ENCODE results near the gene RAET1L. TPM values are rescaled to one million over a fixed set of nuclear protein-coding genes. Genes with fewer than 3 reads are reported as not detected.

Gene RAET1L
- total RNA-seq, 2 donors from 2014 or later = not detected

DNA sequence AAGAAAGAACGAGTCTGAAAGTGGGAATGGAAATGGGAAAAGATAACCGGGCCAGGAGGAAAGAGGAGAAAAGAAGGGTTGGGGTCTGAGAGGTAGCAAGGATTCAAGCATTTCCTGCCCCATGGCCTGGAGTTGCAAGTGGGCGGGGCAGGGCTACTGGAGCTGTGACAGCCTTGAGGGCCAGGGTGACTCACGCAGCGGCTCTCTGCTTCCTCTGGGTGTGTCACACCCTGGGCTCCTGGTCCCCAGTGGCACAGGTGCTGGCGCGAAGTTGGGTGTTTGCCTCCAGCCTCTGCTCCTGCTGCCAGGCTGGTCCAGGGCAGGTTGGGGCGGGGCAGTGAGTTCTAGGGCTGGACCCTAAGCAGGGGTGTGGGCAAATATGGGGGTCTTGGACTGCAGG, 46.9 kb upstream of the RAET1L start:
- Mint-ChIP-seq H3K27me3 (ENCODE audit: insufficient read depth) (peaks cover 19% of the 10 kb centered on the region), H3K4me3 (no peak overlapping the region), H3K4me1 (peaks cover 5% of the 10 kb centered on the region), H3K27ac (no peak overlapping the region), H3K36me3 (ENCODE audit: low read depth) (no peaks in the 10 kb centered on the region), H3K9me3 (no peaks in the 10 kb centered on the region)
- H3K9ac ChIP-seq (ENCODE audit: extremely low read depth, low read length, poor library complexity, severe bottlenecking) = no peak overlapping the region
- no peak overlapping the region for H3K4me3 ChIP-seq (ENCODE audit: low read length)
- TF ChIP-seq CTCF (conservative IDR thresholded peaks at IDR 0.05) = no peak
- peaks cover 22% of the 10 kb centered on the region for H3K27me3 ChIP-seq (ENCODE audit: control insufficient read depth, insufficient read depth, low read length, poor library complexity, severe bottlenecking)
- WGBS, 2 experiments (ENCODE audit: insufficient coverage in 1 of 2, insufficient read length in 1 of 2) = 76 to 81% methylated on average over 5 to 8 of the region's 8 CpGs
- H3K9me3 ChIP-seq (ENCODE audit: control insufficient read depth, low read length) = no peaks in the 10 kb centered on the region
- no peaks in the 10 kb centered on the region for H3K4me1 ChIP-seq (ENCODE audit: control insufficient read depth, insufficient read depth, low read length)
- H3K27ac ChIP-seq (ENCODE audit: low read depth, low read length) = no peak overlapping the region
- no peaks in the 10 kb centered on the region for H3K36me3 ChIP-seq (ENCODE audit: control insufficient read depth, insufficient read depth, low read length)
- peak; percentile 85 for DNase-seq

- H3K4me3 Mint-ChIP-seq = no peak overlapping the region
- H3K36me3 ChIP-seq (ENCODE audit: control insufficient read depth, insufficient read depth, low read length) = no peaks in the 10 kb centered on the region
- H3K9me3 Mint-ChIP-seq = no peaks in the 10 kb centered on the region
- TF ChIP-seq CTCF (conservative IDR thresholded peaks at IDR 0.05) = no peak
- H3K36me3 Mint-ChIP-seq (ENCODE audit: low read depth) = peaks cover 1% of the 10 kb centered on the region
- H3K4me3 ChIP-seq (ENCODE audit: low read length) = no peak overlapping the region
- H3K27ac ChIP-seq (ENCODE audit: low read depth, low read length) = no peak overlapping the region
- H3K4me1 ChIP-seq (ENCODE audit: control insufficient read depth, insufficient read depth, low read length) = no peaks in the 10 kb centered on the region
- no peak overlapping the region for H3K27ac Mint-ChIP-seq
- H3K9me3 ChIP-seq (ENCODE audit: control insufficient read depth, low read length) = no peaks in the 10 kb centered on the region
- peaks cover 36% of the 10 kb centered on the region for H3K27me3 Mint-ChIP-seq (ENCODE audit: insufficient read depth)
- 87 to 100% methylated on average over 1 to 3 of the region's 3 CpGs for WGBS, 2 experiments (ENCODE audit: insufficient coverage in 1 of 2, insufficient read length in 1 of 2)
- peaks cover 5% of the 10 kb centered on the region for H3K4me1 Mint-ChIP-seq
- peaks cover 32% of the 10 kb centered on the region for H3K27me3 ChIP-seq (ENCODE audit: control insufficient read depth, insufficient read depth, low read length, poor library complexity, severe bottlenecking)
- no peak overlapping the region for H3K9ac ChIP-seq (ENCODE audit: extremely low read depth, low read length, poor library complexity, severe bottlenecking)
- DNase-seq = no peak
These were observed 45.0 kb upstream of the RAET1L start for GRCh38 chr6:150070236-150070818.

- Mint-ChIP-seq H3K27me3 (ENCODE audit: insufficient read depth) (peaks cover 37% of the 10 kb centered on the region), H3K4me1 (peaks cover 2% of the 10 kb centered on the region), H3K27ac (no peak overlapping the region), H3K36me3 (ENCODE audit: low read depth) (peaks cover 5% of the 10 kb centered on the region), H3K4me3 (peak overlapping the region; percentile 67), H3K9me3 (no peaks in the 10 kb centered on the region)
- Histone ChIP-seq H3K27me3 (ENCODE audit: control insufficient read depth, insufficient read depth, low read length, poor library complexity, severe bottlenecking) (peaks cover 32% of the 10 kb centered on the region), H3K27ac (ENCODE audit: low read depth, low read length) (no peak overlapping the region), H3K9me3 (ENCODE audit: control insufficient read depth, low read length) (no peaks in the 10 kb centered on the region), H3K4me3 (ENCODE audit: low read length) (no peak overlapping the region), H3K9ac (ENCODE audit: extremely low read depth, low read length, poor library complexity, severe bottlenecking) (no peak overlapping the region), H3K36me3 (ENCODE audit: control insufficient read depth, insufficient read depth, low read length) (no peaks in the 10 kb centered on the region), H3K4me1 (ENCODE audit: control insufficient read depth, insufficient read depth, low read length) (no peaks in the 10 kb centered on the region)
- 76 to 89% methylated on average over 8 to 11 of the region's 11 CpGs for WGBS, 2 experiments (ENCODE audit: insufficient coverage in 1 of 2, insufficient read length in 1 of 2)
- DNase-seq = no peak
- TF ChIP-seq CTCF (conservative IDR thresholded peaks at IDR 0.05) = no peak
These were observed 44.4 kb upstream of the RAET1L start for GRCh38 chr6:150069706-150070105.
